Vagina (tissue), 2 donors: ENCODE results near the gene LY6G6C.

Experiments used
- CTCF ChIP-seq, 3 experiments: fragments of 450-650 bp in 2 of 3; fragments of 200-600 bp in 1 of 3; sonication (generic) in 1 of 3; IDR thresholded peaks; one replicate each; pipeline ENCODE4 v1.5.1; 2017 to 2019; ENCODE audit warnings: antibody characterized with exemption in 3 of 3, mild to moderate bottlenecking in 2 of 3, moderate library complexity in 2 of 3
- POLR2A ChIP-seq, 2 donors: fragments of 450-650 bp; IDR thresholded peaks; one replicate each; pipeline ENCODE4 v1.6.1; 2017; ENCODE audit warnings: antibody characterized with exemption in 2 of 2, mild to moderate bottlenecking in 2 of 2, moderate library complexity in 2 of 2
- POLR2AphosphoS5 ChIP-seq, 2 donors: sonication (generic); formaldehyde crosslinking; IDR thresholded peaks; one replicate each; pipeline ENCODE4 v1.9.0; 2017; ENCODE audit warnings: antibody characterized with exemption in 2 of 2, mild to moderate bottlenecking in 2 of 2, low read depth in 1 of 2; ENCODE audit not compliant: insufficient read depth in 1 of 2

- TF ChIP-seq CTCF (IDR thresholded peaks at IDR 0.05) (no peak), POLR2A (IDR thresholded peaks at IDR 0.05) (no peak), POLR2AphosphoS5 (IDR thresholded peaks at IDR 0.05; ENCODE audit: insufficient read depth in 1 of 2, low read depth in 1 of 2) (no peak)
Measured at GRCh38 chr6:31707701-31708100, 13.8 kb downstream of the LY6G6C start.
